Caco-2 (cell line): Measurements from ENCODE around the gene PIM3. TPM values are rescaled to one million over a fixed set of nuclear protein-coding genes. Genes with fewer than 3 reads are reported as not detected.

ENCODE experiments used
- BruUV-seq: library from RNA; stranded (reverse); fragments of 400-500 nt; replicated peaks from 2 replicates; lab custom pipeline; 2021; lab: Mats Ljungman, UMichigan
- CTCF ChIA-PET: fragments of 300-600 bp; sonication (Branson Sonifier 250); formaldehyde crosslinking; loops from one replicate; lab custom pipeline; 2022; ENCODE audit warnings: antibody characterized with exemption; lab: Charles Lee
- POLR2A ChIA-PET: fragments of 300-600 bp; sonication (Branson Sonifier 250); formaldehyde crosslinking; loops from one replicate; lab custom pipeline; 2022; ENCODE audit warnings: antibody characterized with exemption; lab: Charles Lee
- DNase-seq, 2 experiments: peaks; one replicate each; pipeline versions ENCODE4 v3.0.0 to v3.0.0-alpha.2; 2020 to 2022
- H3K27me3 ChIP-seq: replicated peaks from 2 replicates; pipeline ENCODE4 v1.6.0; 2011; ENCODE audit warnings: low read length; ENCODE audit not compliant: control insufficient read depth, insufficient read depth
- H3K36me3 ChIP-seq: 2 replicates; pipeline ENCODE4 v1.5.1; 2011; ENCODE audit warnings: low read length; ENCODE audit not compliant: control insufficient read depth, insufficient read depth
- H3K4me1 ChIP-seq: fragments of 250-450 bp; sonication (Bioruptor Pico); 2 replicates; pipeline ENCODE4 v1.5.1; 2020; ENCODE audit warnings: mild to moderate bottlenecking
- H3K4me3 ChIP-seq: 2 replicates; pipeline ENCODE4 v1.5.1; 2011; ENCODE audit warnings: low read depth, mild to moderate bottlenecking, control low read depth, low read length
- H3K9me3 ChIP-seq: fragments of 250-450 bp; sonication (Bioruptor Pico); 2 replicates; pipeline ENCODE4 v1.5.1; 2020; ENCODE audit warnings: mild to moderate bottlenecking, moderate library complexity
- H3K27ac Mint-ChIP-seq: one replicate; pipeline ENCODE4 v1.8.0; 2022; ENCODE audit warnings: mixed read lengths; ENCODE audit not compliant: unreplicated experiment
- H3K27me3 Mint-ChIP-seq: one replicate; pipeline ENCODE4 v1.8.0; 2022; ENCODE audit warnings: mixed read lengths; ENCODE audit not compliant: insufficient read depth, unreplicated experiment
- H3K36me3 Mint-ChIP-seq: one replicate; pipeline ENCODE4 v1.8.0; 2022; ENCODE audit warnings: mild to moderate bottlenecking, mixed read lengths; ENCODE audit not compliant: insufficient read depth, unreplicated experiment
- H3K4me1 Mint-ChIP-seq: one replicate; pipeline ENCODE4 v1.8.0; 2022; ENCODE audit warnings: low read depth, mixed read lengths; ENCODE audit not compliant: unreplicated experiment
- H3K4me3 Mint-ChIP-seq: one replicate; pipeline ENCODE4 v1.8.0; 2022; ENCODE audit warnings: mild to moderate bottlenecking, moderate library complexity, mixed read lengths; ENCODE audit not compliant: unreplicated experiment
- H3K9me3 Mint-ChIP-seq: one replicate; pipeline ENCODE4 v1.8.0; 2022; ENCODE audit warnings: mixed read lengths; ENCODE audit not compliant: unreplicated experiment
- intact Hi-C: fragments of 100-400 bp; cut with micrococcal nuclease; formaldehyde crosslinking; loops from one replicate; pipeline ENCODE4 v1.10.0; 2022; ENCODE audit not compliant: unreplicated experiment
- total RNA-seq: library from RNA; stranded (reverse); gene quantifications from 2 replicates; pipeline ENCODE4 v1.2.3, GENCODE V29; 2022
- TF ChIP-seq, protein P1 (sequence below), 2 experiments: fragments of 200-600 bp in 1 of 2; IDR thresholded peaks; 1 replicate in 1 of 2; 2 replicates in 1 of 2; pipeline versions ENCODE4 v1.5.1 to v1.8.0; 2011 to 2022; ENCODE audit warnings: antibody characterized with exemption in 1 of 2, control low read depth in 1 of 2, inconsistent platforms in 1 of 2, low read depth in 1 of 2, low read length in 1 of 2, mild to moderate bottlenecking in 1 of 2, moderate library complexity in 1 of 2; ENCODE audit not compliant: insufficient read depth in 1 of 2, severe bottlenecking in 1 of 2, unreplicated experiment in 1 of 2

PIM3 gene
- total RNA-seq, 1 experiment from 2014 or later: 39.6 TPM

DNA sequence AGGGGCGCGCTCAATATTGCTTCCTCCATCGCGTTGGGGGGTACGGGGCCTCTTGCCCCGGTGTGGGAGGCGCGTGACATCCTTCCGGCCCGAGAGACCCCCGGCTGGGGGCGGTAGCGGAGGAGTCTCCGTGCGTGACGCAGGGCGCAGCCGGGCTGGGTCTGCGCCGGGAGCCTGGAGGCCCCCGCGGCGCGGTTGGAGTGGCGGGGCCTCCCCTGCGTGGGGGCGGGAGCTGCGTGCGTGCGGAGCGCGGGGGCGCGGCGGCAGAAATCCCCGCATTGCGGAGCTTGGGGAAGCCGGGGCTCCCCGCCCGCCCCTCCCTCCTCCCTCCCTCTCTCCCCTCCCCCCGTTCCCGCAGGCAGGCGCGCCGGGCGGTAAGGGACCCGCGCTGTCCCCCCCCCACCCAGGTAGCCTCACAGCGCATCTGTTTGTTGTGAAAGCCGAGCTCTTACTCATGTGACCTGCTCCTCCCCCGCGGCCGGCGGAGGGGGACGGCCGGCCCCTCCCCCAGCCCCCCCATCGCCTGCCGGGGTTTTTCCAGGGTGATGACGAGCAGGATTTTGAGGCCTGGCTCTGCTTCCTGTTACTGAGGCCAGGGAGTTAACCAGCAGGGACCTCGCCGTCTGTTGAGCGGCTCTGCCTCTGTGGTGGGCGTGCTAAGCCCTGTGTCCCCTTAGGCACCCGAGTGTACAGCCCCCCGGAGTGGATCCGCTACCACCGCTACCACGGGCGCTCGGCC is 1.6 kb downstream of the PIM3 start:
- Mint-ChIP-seq H3K27ac (peak overlapping the region; percentile 64), H3K9me3 (no peaks in the 10 kb centered on the region), H3K4me1 (peaks cover 7% of the 10 kb centered on the region), H3K27me3 (no peaks in the 10 kb centered on the region), H3K4me3 (peak overlapping the region; percentile 82), H3K36me3 (peaks cover 57% of the 10 kb centered on the region)
- no peaks in the 10 kb centered on the region for H3K27me3 ChIP-seq
- CTCF ChIA-PET: interaction anchor here (1.3 to 1.8 kb wide), 2 partner anchors 31 to 68 kb away, joined by 5 to 13 read pairs; no protein-coding TSS in a partner anchor
- BruUV-seq: no TSS peak
- TF ChIP-seq, protein P1, sequence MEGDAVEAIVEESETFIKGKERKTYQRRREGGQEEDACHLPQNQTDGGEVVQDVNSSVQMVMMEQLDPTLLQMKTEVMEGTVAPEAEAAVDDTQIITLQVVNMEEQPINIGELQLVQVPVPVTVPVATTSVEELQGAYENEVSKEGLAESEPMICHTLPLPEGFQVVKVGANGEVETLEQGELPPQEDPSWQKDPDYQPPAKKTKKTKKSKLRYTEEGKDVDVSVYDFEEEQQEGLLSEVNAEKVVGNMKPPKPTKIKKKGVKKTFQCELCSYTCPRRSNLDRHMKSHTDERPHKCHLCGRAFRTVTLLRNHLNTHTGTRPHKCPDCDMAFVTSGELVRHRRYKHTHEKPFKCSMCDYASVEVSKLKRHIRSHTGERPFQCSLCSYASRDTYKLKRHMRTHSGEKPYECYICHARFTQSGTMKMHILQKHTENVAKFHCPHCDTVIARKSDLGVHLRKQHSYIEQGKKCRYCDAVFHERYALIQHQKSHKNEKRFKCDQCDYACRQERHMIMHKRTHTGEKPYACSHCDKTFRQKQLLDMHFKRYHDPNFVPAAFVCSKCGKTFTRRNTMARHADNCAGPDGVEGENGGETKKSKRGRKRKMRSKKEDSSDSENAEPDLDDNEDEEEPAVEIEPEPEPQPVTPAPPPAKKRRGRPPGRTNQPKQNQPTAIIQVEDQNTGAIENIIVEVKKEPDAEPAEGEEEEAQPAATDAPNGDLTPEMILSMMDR (IDR thresholded peaks at IDR 0.05; ENCODE audit: insufficient read depth in 1 of 2, low read depth in 1 of 2, low read length in 1 of 2, severe bottlenecking in 1 of 2, unreplicated experiment in 1 of 2): no peak
- intact Hi-C loops: loop anchor here (1.0 kb wide), 1 partner anchor 31 kb away; no protein-coding TSS in a partner anchor
- H3K9me3 ChIP-seq: no peaks in the 10 kb centered on the region
- H3K36me3 ChIP-seq: peaks cover 4% of the 10 kb centered on the region
- peaks cover 63% of the 10 kb centered on the region for H3K4me1 ChIP-seq
- POLR2A ChIA-PET: interaction anchor here (1.6 to 3.3 kb wide), 2 partner anchors 10 to 68 kb away, joined by 12 to 25 read pairs; no protein-coding TSS in a partner anchor
- peak overlapping the region; percentile 80 for H3K4me3 ChIP-seq
- peak; percentile 63 to 80 for DNase-seq

DNA sequence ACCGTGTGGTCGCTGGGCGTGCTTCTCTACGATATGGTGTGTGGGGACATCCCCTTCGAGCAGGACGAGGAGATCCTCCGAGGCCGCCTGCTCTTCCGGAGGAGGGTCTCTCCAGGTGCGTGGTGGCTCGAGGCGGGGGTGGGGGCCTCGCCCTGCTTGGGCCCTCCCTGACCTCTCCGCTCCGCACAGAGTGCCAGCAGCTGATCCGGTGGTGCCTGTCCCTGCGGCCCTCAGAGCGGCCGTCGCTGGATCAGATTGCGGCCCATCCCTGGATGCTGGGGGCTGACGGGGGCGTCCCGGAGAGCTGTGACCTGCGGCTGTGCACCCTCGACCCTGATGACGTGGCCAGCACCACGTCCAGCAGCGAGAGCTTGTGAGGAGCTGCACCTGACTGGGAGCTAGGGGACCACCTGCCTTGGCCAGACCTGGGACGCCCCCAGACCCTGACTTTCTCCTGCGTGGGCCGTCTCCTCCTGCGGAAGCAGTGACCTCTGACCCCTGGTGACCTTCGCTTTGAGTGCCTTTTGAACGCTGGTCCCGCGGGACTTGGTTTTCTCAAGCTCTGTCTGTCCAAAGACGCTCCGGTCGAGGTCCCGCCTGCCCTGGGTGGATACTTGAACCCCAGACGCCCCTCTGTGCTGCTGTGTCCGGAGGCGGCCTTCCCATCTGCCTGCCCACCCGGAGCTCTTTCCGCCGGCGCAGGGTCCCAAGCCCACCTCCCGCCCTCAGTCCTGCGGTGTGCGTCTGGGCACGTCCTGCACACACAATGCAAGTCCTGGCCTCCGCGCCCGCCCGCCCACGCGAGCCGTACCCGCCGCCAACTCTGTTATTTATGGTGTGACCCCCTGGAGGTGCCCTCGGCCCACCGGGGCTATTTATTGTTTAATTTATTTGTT is 2.4 kb downstream of the PIM3 start:
- H3K27ac Mint-ChIP-seq: no peak overlapping the region
- Histone ChIP-seq H3K36me3 (peaks cover 4% of the 10 kb centered on the region), H3K4me1 (peaks cover 62% of the 10 kb centered on the region), H3K4me3 (peak overlapping the region; percentile 2; the same call in 1 of the 2 replicates), H3K9me3 (no peaks in the 10 kb centered on the region), H3K27me3 (no peaks in the 10 kb centered on the region)
- H3K27me3 Mint-ChIP-seq: no peaks in the 10 kb centered on the region
- H3K9me3 Mint-ChIP-seq: no peaks in the 10 kb centered on the region
- H3K4me3 Mint-ChIP-seq: peak overlapping the region; percentile 82
- BruUV-seq: no TSS peak
- intact Hi-C loops: loop anchor here (1.0 kb wide), 1 partner anchor 32 kb away; no protein-coding TSS in a partner anchor
- TF ChIP-seq, protein P1 (IDR thresholded peaks at IDR 0.05; ENCODE audit: insufficient read depth in 1 of 2, low read depth in 1 of 2, low read length in 1 of 2, severe bottlenecking in 1 of 2, unreplicated experiment in 1 of 2): no peak
- H3K4me1 Mint-ChIP-seq: peaks cover 7% of the 10 kb centered on the region
- peaks cover 66% of the 10 kb centered on the region for H3K36me3 Mint-ChIP-seq
- CTCF ChIA-PET: interaction anchor here (1.3 to 1.8 kb wide), 2 partner anchors 32 to 68 kb away, joined by 5 to 13 read pairs; no protein-coding TSS in a partner anchor
- POLR2A ChIA-PET: interaction anchor here (1.6 to 3.3 kb wide), 2 partner anchors 11 to 68 kb away, joined by 12 to 25 read pairs; no protein-coding TSS in a partner anchor
- DNase-seq: no peak

DNA sequence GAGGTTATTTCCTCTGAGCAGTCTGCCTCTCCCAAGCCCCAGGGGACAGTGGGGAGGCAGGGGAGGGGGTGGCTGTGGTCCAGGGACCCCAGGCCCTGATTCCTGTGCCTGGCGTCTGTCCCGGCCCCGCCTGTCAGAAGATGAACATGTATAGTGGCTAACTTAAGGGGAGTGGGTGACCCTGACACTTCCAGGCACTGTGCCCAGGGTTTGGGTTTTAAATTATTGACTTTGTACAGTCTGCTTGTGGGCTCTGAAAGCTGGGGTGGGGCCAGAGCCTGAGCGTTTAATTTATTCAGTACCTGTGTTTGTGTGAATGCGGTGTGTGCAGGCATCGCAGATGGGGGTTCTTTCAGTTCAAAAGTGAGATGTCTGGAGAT is 3.1 kb downstream of the PIM3 start:
- Mint-ChIP-seq H3K4me1 (peaks cover 7% of the 10 kb centered on the region), H3K27ac (peak overlapping the region; percentile 39), H3K9me3 (no peaks in the 10 kb centered on the region), H3K4me3 (peak overlapping the region; percentile 82), H3K27me3 (no peaks in the 10 kb centered on the region), H3K36me3 (peaks cover 67% of the 10 kb centered on the region)
- Histone ChIP-seq H3K36me3 (peaks cover 4% of the 10 kb centered on the region), H3K4me3 (no peak overlapping the region), H3K4me1 (peaks cover 55% of the 10 kb centered on the region), H3K27me3 (no peaks in the 10 kb centered on the region), H3K9me3 (no peaks in the 10 kb centered on the region)
- CTCF ChIA-PET: no interaction called here
- POLR2A ChIA-PET: interaction anchor here (1.6 kb wide), 1 partner anchor 67 kb away, joined by 12 read pairs; no protein-coding TSS in a partner anchor
- intact Hi-C loops: no loop called here
- BruUV-seq: TSS peak; percentile 60
- TF ChIP-seq, protein P1 (IDR thresholded peaks at IDR 0.05; ENCODE audit: insufficient read depth in 1 of 2, low read depth in 1 of 2, low read length in 1 of 2, severe bottlenecking in 1 of 2, unreplicated experiment in 1 of 2): no peak
- DNase-seq: no peak
